A204.1 (cell line): ENCODE measurements around the gene RESP18.
A peak's percentile ranks its signal among the peaks of the same experiment; 100 is the strongest.

Experiments used
- FAIRE-seq: peaks from 2 replicates; lab custom pipeline; 2012; peaks lifted over from hg19 to GRCh38; lab: Jason Lieb, UNC

RESP18 gene

DNA sequence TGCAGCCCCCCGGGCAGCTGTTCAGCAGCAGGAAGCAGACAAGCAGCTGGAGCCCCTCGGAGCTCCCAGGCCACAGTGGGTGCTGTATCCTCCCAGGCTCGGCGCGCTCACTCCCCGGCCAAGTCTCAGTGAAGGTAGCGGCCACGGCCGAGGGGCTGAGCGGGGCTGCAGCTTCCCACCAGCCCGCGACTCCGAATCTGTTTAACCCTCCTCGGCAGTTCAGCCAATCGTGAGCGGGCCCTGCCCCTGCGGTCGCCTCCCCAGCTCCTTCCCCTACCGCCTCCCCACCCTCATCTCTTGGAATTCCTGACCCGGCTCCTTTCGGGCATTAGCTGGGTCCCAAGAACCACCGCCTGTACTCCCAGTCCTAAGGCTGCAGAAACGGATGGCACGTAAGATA, at the start of gene RESP18:
Gene RESP18 (minus strand): TSS at position 203 of the 400 bp plus-strand sequence.
- no peak for FAIRE-seq

DNA sequence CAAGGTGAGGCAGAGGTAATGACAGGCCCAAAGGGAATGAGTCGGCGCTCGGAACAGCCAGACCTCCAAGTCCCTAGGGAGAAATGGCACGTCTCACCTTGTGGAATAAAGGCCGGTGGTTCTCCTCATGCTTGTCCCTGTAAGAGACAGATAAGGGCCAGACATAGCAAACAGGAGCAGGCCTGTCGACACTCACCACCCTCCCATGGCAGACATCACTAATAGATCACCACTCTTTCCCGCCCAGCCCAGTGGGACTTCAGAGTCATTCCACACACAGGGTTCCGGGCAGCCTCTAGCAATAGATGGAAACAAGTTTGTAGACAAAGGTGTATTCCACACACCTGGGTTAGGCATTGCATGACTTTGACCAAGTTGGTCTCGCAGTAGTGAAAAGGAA, 48.9 kb upstream of the RESP18 start:
- no peak for FAIRE-seq

DNA sequence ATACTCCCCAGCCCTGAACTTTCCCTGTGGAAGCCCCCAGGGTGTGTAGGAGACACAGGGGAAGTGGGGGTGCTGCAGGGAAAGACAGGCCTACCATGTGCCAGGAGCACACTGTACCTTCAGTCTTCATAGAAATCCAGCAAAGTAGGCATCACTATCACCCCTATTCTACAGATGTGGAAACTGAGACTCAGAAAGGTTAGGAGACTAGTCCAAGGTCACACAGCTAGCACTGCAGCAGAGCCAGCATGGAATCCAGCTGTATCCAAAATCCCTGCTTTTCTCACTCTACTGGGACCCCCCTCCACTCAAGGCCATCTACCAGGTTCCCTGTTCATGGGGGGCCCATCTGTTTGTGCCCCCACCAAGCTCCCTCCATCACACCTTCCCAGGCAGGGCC, 48.4 kb upstream of the RESP18 start:
- FAIRE-seq, result no peak

DNA sequence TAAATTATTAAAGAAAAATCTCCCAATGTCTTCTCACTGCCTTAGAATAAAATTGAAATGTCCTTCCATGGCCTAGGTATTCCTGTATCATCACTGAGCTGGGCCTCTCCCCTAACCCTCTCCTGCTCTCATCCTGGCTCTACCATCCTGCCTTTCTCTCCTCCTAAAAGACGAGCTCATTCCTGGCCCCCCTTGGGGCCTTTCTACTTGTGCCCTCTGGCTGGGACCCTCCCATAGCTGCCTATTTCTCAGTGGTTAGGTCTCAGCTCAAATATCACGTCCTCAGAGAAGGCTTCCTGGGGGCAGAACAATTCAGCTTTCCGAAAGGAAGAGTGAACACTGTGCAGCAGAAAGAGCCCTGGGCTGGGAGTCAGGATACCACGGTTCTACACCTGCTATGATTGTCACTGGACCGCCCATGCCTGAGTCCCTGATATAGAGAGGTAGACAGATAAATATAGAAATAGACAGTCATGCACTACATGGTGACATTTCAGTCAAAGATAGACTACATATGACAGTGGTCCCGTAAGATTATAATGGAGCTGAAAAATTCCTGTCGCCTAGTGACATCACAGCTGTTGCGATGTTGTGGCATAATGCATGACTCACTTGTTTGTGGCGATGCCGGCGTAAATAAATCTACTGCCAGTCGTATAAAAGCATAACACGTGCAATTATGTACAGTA, 45.8 kb upstream of the RESP18 start:
- no peak for FAIRE-seq

DNA sequence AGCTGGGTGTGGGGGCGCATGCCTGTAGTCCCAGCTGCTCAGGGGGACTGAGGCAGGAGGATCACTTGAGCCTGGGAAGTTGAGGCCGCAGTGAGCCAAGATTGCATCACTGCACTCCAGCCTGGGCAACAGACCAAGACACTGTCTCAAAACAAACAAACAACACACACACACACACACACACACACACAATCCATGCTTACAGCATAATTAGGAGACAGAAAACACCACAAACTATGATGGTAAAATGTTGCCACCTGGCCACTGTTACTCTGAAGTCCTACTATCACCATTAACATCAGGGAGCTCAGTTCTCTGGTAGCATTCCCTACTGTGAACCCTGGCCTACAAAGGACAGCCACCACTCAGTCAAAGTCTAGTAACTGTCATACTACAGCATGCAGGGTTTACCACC, 36.9 kb upstream of the RESP18 start:
- FAIRE-seq, result no peak

GRCh38 chr2:219368690-219369191, 36.2 kb upstream of the RESP18 start:
- FAIRE-seq, result no peak

DNA sequence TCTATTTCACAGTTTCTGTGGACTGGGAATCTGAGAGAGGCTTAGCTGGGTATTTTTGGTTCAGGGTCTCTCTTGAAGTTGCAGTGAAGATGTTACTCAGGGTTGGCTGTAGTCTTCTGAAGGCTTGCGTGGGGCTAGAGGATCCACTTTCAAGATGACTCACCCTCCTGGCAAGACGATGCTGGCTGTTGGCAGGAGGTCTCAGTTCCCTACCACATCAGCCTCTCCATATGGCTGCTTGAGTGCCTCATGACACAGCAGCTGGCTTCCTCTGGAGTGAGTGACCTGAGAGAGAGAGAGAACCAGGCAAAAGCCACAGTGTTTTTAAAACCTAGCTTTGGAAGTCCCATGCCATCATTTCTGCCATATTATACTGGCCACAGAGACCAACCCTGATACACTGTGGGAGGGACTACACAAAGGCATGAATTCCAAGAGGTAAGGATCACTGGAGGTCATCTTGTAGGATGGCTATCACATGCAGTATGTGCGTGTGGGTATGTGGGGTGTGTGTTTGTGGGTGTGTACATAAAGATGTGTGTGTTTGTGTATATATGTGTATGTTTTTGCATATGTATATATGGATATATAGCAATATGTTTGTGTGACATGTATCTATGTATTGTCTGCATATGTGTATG, 30.1 kb upstream of the RESP18 start:
- no peak for FAIRE-seq

DNA sequence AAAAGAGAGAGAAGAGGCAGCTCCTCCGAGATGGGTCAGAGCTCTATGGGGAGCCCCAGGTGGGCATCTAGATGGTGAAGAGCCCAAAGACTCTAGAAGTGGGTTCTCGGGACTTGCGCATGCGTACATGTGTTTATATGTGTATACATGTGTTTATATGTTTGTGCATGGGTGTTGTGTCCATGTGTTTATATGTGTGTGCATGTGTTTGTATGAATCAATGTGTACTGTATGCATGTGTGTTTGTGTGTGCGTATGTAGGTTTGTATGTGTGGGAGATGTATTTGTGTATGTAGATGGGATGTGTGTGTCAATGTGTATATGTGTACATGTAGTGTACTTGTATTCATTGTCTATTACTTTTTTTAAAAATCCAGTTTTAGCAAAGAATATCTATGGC, 29.5 kb upstream of the RESP18 start:
- FAIRE-seq, result no peak

DNA sequence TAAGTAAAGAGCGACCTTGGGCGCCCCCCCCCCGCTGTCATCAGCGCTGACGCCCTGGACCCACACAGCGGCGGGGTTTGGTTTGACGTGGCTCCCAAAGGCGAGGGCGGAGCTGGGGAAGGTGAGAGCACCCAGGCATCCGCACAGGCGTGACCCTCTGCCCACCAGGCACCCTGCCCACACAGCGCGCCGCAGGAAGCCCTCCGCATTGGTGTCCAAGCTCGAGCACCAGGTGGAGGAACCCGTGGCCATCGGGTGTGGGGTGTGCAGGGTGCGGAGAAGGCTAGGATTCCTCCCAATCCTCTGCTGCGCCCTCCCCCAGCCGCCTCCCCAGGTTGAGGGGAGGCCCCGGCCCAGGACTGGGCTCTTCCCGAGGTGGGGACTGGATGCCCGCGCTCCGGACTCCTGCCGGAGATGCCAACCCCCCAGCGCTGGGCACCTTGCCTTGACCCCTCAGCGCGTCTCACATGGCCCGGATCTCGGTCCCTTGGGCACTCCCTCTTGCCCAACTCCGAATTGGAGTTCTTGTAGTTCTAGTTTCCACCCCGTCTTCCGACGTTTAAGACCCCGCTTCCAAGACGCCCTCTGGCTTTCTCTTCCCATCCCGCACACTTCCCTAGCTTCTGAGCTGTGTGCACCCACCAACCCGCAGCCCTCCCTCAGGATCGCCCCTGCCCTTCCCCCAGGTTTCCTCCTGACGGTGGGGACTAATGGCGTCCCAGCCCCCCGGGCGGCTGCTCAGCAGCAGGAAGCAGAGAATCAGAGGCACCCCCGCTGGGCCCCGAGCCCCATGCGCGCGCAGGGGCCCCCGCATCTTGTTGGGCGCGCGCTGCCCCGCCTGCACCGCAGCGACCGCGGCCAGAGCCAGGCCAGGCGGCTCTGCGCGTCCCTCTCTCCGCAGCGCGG, 25.9 kb upstream of the RESP18 start:
- FAIRE-seq, result no peak

DNA sequence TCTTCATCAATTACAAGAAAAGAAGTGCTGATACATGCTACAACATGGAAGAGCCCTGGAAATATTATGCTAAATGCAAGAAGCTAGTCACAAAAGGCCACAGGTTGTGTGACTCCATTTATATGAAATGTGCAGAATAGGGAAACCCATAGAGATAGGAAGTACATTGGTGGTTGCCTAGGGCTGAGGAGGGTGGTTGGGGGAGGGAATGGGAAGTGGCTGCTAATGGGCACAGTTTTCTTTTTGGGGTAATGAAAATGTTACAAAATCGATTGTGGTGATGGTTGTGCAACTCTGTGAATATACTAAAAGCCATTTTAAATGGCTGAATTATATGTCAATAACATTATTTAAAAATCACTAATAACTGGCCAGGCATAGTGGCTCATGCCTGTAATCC, 24.3 kb upstream of the RESP18 start:
- FAIRE-seq, result no peak

DNA sequence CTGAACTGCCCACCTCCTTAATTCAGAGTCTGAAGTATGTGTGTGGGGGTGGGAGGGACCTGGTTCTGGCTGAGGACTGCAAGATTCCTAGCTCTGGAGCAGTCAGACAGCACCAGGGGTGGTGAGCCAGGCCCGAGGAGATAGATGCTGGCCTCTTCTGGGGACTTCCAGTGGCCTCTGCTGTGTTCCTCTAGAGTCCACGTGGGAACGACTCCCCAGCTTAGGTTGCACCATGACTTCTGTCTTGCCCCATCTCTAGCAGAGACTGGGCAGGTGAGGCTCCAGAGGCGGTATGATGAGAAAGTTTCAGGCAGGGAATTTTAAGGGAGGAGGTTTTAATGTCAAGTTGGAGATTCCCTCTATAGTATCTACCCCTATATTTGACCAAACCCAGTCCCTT, 22.0 kb upstream of the RESP18 start:
- FAIRE-seq, result no peak

GRCh38 chr2:219353129-219353528, 20.6 kb upstream of the RESP18 start:
- no peak for FAIRE-seq

GRCh38 chr2:219352448-219353023, 20.0 kb upstream of the RESP18 start:
- FAIRE-seq, result peak; percentile 27

DNA sequence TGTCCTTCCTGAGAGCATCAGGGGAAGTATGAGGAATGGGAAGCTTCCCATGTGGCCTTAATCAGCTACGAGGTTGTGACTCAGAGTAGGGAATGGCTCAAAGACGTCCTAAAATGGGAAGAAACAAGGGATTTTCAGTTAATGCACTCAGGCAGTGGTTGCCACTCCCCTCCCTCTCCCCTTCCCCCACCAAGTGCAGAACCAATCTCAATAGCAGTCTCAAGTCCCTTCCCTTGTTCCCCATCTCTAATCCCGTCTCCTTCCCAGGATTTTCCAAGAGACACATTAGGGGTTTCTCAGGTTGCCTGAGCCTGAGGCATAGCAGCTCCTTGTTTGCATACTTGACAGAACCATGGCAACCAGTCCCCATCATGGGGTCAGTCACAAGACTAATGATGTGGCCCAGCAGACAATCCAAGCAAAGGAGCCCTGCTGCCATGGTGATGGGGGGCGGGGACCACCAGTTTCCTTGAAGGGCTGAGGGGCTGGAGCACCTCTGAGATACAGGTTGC, 18.2 kb upstream of the RESP18 start:
- FAIRE-seq, result no peak

- no peak for FAIRE-seq
Measured at GRCh38 chr2:219350215-219350614, 17.7 kb upstream of the RESP18 start.

DNA sequence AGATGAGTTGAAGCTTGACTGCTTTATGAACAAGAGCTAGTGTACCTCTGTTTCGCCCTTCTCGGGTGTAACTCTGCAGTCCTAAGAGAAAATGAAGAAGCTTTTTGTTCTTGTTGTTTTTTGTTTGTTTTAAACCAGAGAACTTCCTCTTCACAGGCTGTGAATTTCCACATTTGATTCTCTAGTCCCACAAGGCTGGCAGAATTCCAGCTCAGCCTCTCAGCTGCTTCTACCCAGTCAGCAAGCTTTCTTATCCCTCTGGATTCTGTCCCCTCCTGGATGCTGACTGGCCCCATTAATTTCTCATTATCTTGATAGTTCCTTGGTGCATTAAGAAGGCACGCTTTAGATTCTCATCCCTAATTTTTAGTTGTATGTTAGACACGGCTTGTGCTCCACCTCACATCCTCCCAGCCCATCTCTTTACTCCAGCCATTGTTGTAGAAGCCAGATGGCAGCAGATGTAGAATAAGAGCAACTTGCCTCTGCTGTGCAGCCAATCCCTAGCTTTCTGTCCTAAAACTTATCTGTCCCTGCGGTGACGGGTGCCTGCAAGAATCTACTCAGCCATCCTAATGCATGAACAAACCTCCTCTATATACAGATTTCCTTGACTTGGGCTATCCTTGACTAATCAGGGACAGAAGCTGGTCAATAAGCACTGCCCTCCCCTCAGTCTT, 12.3 kb upstream of the RESP18 start:
- FAIRE-seq, result no peak

DNA sequence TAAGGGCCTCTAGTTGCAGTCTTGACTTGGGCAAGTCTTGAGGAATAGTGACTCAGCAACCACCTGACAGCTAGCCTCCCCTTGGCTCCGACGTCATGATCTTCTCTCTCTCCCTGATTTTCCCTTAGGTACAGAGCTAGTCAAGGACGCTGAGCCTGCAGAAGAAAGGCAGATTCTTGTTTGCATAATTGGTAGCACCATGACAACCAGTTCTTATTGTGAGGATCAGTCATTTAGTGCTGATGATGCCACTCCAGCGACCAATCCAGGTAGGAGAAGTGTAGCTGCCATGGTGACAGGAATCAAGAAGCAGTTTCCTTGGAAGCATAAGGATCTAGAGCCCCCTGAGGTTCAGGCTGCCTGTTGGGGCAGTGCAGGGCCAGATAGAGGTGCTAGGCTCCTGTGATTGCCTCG, 2.8 kb upstream of the RESP18 start:
- FAIRE-seq, result no peak

- FAIRE-seq, result no peak
Measured at GRCh38 chr2:219334076-219334475, 1.5 kb upstream of the RESP18 start.

- no peak for FAIRE-seq
Measured at GRCh38 chr2:219331560-219332213, 857 bp downstream of the RESP18 start.

DNA sequence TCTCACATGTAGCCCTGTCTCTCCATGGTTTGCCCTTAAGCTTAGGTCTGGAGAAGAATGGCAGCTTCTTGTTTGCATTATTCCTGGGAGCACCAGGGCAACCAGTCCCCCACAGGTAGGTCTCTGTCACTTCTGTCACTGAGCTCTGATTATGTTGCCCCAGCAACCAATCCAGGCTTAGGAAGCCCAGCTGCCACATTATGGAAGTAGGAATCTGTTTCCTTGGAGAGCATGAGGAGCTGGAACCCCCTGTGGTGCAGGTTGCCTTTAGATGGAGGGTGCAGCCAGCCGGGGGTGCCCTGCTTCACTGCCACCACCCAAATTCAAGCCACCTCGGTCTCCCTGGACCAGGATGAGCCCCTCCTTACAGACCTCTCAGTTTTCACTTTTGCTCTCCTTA, 4.8 kb downstream of the RESP18 start:
- FAIRE-seq, result no peak

DNA sequence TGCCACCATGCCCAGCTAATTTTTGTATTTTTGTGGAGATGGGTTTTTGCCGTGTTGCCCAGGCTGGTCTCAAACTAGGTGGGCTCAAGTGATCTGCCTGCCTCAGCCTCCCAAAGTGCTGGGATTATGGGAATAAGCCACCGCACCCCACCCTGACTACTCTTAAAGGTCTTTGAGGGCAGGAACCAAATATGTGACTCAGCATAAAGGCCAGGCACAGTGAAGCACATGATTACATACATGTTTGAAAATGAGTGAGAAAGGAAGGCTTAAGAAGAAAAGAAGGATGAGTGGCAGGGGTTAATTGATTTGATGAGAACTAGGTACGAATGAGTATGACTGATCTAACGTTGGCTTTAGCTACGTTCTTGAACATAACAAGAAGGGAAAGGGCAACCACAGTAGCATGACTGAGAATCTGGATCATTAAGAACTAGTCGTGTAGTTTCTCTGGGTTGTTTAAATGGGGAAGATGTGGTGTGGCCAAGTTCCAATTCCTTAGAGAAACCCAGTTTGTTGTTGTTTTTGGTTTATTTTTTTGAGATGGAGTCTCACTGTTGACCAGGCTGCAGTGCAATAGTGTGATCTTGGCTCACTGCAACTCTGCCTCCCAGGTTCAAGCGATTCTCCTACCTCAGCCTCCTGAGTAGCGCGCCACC, 6.8 kb downstream of the RESP18 start:
- FAIRE-seq, result no peak
